DND-41 (cell line): ENCODE measurements around the gene SART1.

Source experiments
- CTCF ChIP-seq: IDR thresholded peaks from 2 replicates; pipeline ENCODE4 v1.5.1; 2012; ENCODE audit warnings: borderline replicate concordance, low read length, moderate library complexity, mild to moderate bottlenecking; ENCODE audit not compliant: poor library complexity, severe bottlenecking; ENCODE audit errors: extremely low read depth
- EZH2 ChIP-seq: IDR thresholded peaks from 3 replicates; pipeline ENCODE4 v1.6.1; 2012; ENCODE audit warnings: borderline replicate concordance, low read depth, mild to moderate bottlenecking, moderate library complexity, low read length, inconsistent platforms; ENCODE audit not compliant: severe bottlenecking

DNA sequence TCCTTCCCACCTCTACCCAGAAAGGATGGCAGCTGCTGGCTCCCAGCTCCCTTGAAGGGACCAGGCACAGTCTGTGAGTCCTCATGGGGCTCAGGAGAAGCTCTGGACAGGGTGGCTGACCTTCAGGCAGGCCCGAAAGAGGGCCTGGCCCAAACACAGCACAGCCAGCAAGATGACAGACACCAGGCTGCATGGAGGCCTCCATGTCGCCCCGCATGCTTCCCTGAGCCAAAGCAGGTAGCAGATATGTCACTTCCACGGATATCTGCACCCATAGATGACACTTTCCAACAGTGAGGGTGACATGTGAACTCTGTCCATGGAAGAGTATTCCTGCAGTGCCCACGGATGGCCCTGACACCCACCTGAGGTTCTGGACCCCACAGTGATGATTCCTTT, 22.1 kb downstream of the SART1 start:
- TF ChIP-seq EZH2: no peak
- no peak for TF ChIP-seq CTCF
